HEK293T (cell line): ENCODE results near the gene C20orf204.

Source experiments
- ARNT ChIP-seq: fragments of 450-650 bp; IDR thresholded peaks from 2 replicates; pipeline ENCODE4 v1.6.1; 2017; ENCODE audit warnings: mild to moderate bottlenecking
- ELF4 ChIP-seq: fragments of 450-650 bp; IDR thresholded peaks from 2 replicates; pipeline ENCODE4 v1.6.1; 2017; ENCODE audit warnings: antibody characterized with exemption
- FOXM1 ChIP-seq: fragments of 450-650 bp; IDR thresholded peaks from 2 replicates; pipeline ENCODE4 v1.6.1; 2017; ENCODE audit warnings: mild to moderate bottlenecking, borderline replicate concordance
- NFRKB ChIP-seq: fragments of 450-650 bp; IDR thresholded peaks from 2 replicates; pipeline ENCODE4 v1.6.1; 2016; ENCODE audit warnings: mild to moderate bottlenecking, moderate library complexity
- ZNF384 ChIP-seq: fragments of 450-650 bp; IDR thresholded peaks from 2 replicates; pipeline ENCODE4 v1.6.1; 2016

- TF ChIP-seq ARNT = no peak
- TF ChIP-seq ZNF384 = no peak
- TF ChIP-seq NFRKB = no peak
- no peak for TF ChIP-seq ELF4
- no peak for TF ChIP-seq FOXM1
These were observed 29.5 kb upstream of the C20orf204 start for GRCh38 chr20:64006490-64006889.
